RWPE2 (cell line): ENCODE results near the gene YAP1.
"Not testable (repeated sequence)": the region's sequence is repeated elsewhere in the genome, so short reads cannot be mapped to it uniquely, and the experiment has no call there.

Source experiments
- ATAC-seq: fragments of 200-7000 bp; cut with Tn5 transposase; 3 replicates; pipeline ENCODE4 v1.9.1; 2021; ENCODE audit warnings: low read depth
- DNase-seq: peaks from one replicate; pipeline ENCODE4 v3.0.0-alpha.2; 2020; ENCODE audit warnings: low spot score
- H3K27ac ChIP-seq: fragments of 450-650 bp; 2 replicates; pipeline ENCODE4 v1.5.1; 2017; ENCODE audit warnings: mild to moderate bottlenecking; ENCODE audit not compliant: poor library complexity, severe bottlenecking
- H3K27me3 ChIP-seq: fragments of 250-450 bp; sonication (Bioruptor Pico); 2 replicates; pipeline ENCODE4 v1.5.1; 2021; ENCODE audit warnings: mild to moderate bottlenecking, moderate library complexity; ENCODE audit not compliant: insufficient read depth, poor library complexity, severe bottlenecking
- H3K36me3 ChIP-seq: fragments of 250-450 bp; sonication (Bioruptor Pico); 2 replicates; pipeline ENCODE4 v1.5.1; 2020; ENCODE audit warnings: low read depth, mild to moderate bottlenecking, moderate library complexity
- H3K4me1 ChIP-seq: fragments of 250-450 bp; sonication (Bioruptor Pico); 2 replicates; pipeline ENCODE4 v1.5.1; 2021; ENCODE audit warnings: mild to moderate bottlenecking, moderate library complexity; ENCODE audit not compliant: insufficient read depth, poor library complexity, severe bottlenecking
- H3K4me3 ChIP-seq: fragments of 250-450 bp; sonication (Bioruptor Pico); 2 replicates; pipeline ENCODE4 v1.5.1; 2021; ENCODE audit warnings: mild to moderate bottlenecking, moderate library complexity; ENCODE audit not compliant: severe bottlenecking
- H3K9me3 ChIP-seq: fragments of 250-450 bp; sonication (Bioruptor Pico); 2 replicates; pipeline ENCODE4 v1.5.1; 2021; ENCODE audit warnings: mild to moderate bottlenecking, moderate library complexity; ENCODE audit not compliant: severe bottlenecking
- TF ChIP-seq, protein P1 (sequence below): fragments of 450-650 bp; IDR thresholded peaks from one replicate; pipeline ENCODE4 v1.5.1; 2017; ENCODE audit warnings: mild to moderate bottlenecking, moderate library complexity; ENCODE audit not compliant: poor library complexity, severe bottlenecking

The YAP1 gene

DNA sequence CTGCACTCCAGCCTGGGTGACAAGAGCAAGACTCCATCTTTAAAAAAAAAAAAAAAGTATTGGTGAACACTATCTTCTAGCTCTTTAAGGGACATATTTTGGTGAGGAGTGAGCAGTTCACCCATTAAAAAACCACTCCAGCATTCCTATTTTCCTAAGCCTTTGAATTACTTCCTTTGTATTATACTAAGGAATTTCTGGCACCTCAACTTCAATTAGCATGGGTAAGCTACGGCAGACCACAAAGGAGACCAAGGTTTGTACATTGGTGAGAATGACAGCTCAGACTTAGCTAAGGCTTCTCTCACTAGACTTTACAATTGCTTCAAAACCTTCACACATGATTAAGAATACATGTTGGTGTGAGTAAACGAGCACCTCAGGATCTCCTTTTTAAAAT lies 150.0 kb downstream of the YAP1 start:
- ATAC-seq, result no peak
- no peaks in the 10 kb centered on the region for H3K9me3 ChIP-seq

DNA sequence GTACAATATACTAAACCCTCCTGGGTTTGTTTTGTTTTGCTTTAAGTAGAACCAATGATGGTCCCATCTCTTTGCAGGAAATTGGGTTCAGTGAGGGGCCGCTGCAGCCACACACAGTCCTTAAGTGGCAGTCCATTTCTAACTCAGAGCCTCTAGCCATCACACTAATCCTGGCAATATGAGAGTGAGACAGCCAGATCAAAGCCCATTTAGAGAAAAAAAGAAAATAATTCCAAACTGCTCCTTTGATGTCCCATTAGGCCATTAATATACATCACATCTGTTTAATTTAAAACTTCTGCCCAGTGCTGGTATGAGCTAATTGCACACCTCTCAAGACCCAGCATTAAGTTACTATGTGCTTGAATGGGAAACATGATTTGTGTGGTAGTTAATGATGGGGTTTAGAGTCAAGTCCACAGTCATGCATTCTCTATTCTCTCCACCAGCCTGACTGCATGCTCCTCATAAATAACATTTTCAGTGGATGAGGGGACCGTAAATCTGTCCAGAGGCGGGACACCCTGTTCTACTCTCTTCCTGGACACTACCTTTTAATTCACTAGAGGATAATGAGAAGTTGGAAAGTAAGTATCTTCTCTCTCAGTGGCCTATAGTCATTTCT lies 153.2 kb downstream of the YAP1 start:
- H3K4me1 ChIP-seq, result peaks cover 12% of the 10 kb centered on the region
- H3K4me3 ChIP-seq, result no peak overlapping the region
- H3K36me3 ChIP-seq, result no peaks in the 10 kb centered on the region
- DNase-seq, result no peak
- no peak overlapping the region for H3K27ac ChIP-seq
- TF ChIP-seq, protein P1, sequence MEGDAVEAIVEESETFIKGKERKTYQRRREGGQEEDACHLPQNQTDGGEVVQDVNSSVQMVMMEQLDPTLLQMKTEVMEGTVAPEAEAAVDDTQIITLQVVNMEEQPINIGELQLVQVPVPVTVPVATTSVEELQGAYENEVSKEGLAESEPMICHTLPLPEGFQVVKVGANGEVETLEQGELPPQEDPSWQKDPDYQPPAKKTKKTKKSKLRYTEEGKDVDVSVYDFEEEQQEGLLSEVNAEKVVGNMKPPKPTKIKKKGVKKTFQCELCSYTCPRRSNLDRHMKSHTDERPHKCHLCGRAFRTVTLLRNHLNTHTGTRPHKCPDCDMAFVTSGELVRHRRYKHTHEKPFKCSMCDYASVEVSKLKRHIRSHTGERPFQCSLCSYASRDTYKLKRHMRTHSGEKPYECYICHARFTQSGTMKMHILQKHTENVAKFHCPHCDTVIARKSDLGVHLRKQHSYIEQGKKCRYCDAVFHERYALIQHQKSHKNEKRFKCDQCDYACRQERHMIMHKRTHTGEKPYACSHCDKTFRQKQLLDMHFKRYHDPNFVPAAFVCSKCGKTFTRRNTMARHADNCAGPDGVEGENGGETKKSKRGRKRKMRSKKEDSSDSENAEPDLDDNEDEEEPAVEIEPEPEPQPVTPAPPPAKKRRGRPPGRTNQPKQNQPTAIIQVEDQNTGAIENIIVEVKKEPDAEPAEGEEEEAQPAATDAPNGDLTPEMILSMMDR, result no peak
- no peak for ATAC-seq
- H3K27me3 ChIP-seq, result no peaks in the 10 kb centered on the region
- no peaks in the 10 kb centered on the region for H3K9me3 ChIP-seq

More for the DNA sequence above, 150.0 kb downstream of the YAP1 start:
- Histone ChIP-seq H3K27me3 (no peaks in the 10 kb centered on the region), H3K36me3 (no peaks in the 10 kb centered on the region), H3K27ac (no peak overlapping the region), H3K4me3 (no peak overlapping the region), H3K4me1 (peaks cover 12% of the 10 kb centered on the region)
- TF ChIP-seq, protein P1, result no peak
- DNase-seq, result no peak

DNA sequence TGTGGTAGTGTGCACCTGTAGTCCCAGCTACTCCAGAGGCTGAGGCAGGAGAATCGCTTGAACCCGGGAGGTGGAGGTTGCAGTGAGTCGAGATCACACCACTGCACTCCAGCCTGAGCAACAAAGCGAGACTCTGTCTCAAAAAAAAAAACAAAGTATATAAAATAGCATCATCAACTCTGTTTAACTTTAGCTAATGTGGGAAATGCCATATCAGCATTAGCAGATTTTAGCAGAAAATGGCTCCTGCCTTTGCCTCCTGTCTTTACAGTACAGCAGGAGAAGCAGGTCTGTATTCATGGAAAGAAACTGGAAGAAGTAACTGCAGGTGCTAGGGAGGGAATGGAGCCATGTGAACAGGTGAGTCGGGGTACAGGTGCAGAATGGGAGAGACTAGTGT lies 154.5 kb downstream of the YAP1 start:
- H3K4me1 ChIP-seq, result peaks cover 22% of the 10 kb centered on the region
- not testable (repeated sequence) for H3K36me3 ChIP-seq, H3K27me3 ChIP-seq, ATAC-seq, H3K9me3 ChIP-seq, DNase-seq, H3K4me3 ChIP-seq, H3K27ac ChIP-seq

DNA sequence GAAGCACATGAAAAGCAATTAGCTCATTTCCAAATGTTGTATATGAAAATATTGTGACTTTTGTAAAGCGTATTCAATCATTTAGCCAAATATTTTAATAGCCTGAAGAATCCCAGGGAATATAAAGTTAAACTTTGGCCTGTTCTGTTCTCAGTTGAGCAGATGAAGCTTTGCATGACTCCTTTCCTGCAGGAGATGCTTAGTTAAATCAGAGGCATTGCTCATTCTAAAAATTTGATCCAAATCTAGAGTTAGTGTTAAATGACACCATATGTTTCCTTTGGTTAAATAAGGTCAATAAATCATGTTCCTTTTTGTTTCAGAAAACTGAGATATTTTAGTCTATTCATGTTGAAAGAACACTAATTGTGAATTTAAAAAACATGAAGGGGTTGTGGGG lies 155.9 kb downstream of the YAP1 start:
- Histone ChIP-seq H3K27ac (no peak overlapping the region), H3K9me3 (no peaks in the 10 kb centered on the region), H3K36me3 (no peaks in the 10 kb centered on the region), H3K4me1 (peaks cover 33% of the 10 kb centered on the region), H3K27me3 (no peaks in the 10 kb centered on the region), H3K4me3 (no peak overlapping the region)
- no peak for DNase-seq
- TF ChIP-seq, protein P1, result no peak
- no peak for ATAC-seq

DNA sequence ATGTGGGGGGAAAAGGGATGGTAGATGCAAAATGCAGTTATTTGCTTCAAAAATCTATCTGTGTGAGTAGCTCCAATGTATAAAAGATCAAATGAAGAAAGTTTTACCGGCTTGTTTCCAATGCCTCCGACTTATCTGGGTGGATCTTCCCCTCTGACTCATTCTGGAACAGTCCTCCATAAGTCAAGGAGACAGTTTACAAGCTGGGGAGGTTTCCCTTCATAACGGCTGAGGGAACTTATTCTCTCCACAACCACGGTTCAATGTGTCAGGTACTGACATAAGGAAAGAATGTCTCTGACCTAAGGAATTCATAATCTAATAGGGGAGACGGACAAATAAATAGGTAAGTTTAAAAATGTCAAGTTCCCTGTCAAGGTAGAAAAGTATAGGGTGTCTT lies 157.4 kb downstream of the YAP1 start:
- peaks cover 33% of the 10 kb centered on the region for H3K4me1 ChIP-seq
- ATAC-seq (peak; percentile 39), DNase-seq (no peak)
- H3K27ac ChIP-seq, result peak overlapping the region; percentile 95
- TF ChIP-seq, protein P1, result no peak
- no peaks in the 10 kb centered on the region for H3K9me3 ChIP-seq
- H3K4me3 ChIP-seq, result peak overlapping the region; percentile 21
- H3K36me3 ChIP-seq, result no peaks in the 10 kb centered on the region
- no peaks in the 10 kb centered on the region for H3K27me3 ChIP-seq
